ENCODE data around the gene SPINT2.

GRCh38 chr19:38285567-38285966, 21.2 kb downstream of the SPINT2 start:
- TF ChIP-seq POLR2A (IDR thresholded peaks at IDR 0.05): no peak
- no peak for TF ChIP-seq CTCF (IDR thresholded peaks at IDR 0.05)
- no peak for TF ChIP-seq POLR2AphosphoS5 (IDR thresholded peaks at IDR 0.05)
